Effector memory CD4-positive, alpha-beta T cell (primary cell): ENCODE data around the gene FRRS1.

Source experiments
- DNase-seq, 3 donors: peaks; one replicate each; pipeline ENCODE4 v3.0.0-alpha.2; 2020
- H3K27ac ChIP-seq: 2 replicates; pipeline ENCODE4 v1.7.0; 2013; ENCODE audit warnings: mild to moderate bottlenecking, low read length, moderate library complexity; ENCODE audit not compliant: insufficient read depth, poor library complexity, severe bottlenecking
- H3K27me3 ChIP-seq: replicated peaks from 2 replicates; pipeline ENCODE4 v1.7.0; 2013; ENCODE audit warnings: mild to moderate bottlenecking, low read length; ENCODE audit not compliant: insufficient read depth, control insufficient read depth, poor library complexity, severe bottlenecking
- H3K36me3 ChIP-seq: 2 replicates; pipeline ENCODE4 v1.7.0; 2013; ENCODE audit warnings: mild to moderate bottlenecking, low read length, moderate library complexity; ENCODE audit not compliant: control insufficient read depth, insufficient read depth
- H3K4me1 ChIP-seq: 2 replicates; pipeline ENCODE4 v1.7.0; 2013; ENCODE audit warnings: low read length, mild to moderate bottlenecking; ENCODE audit not compliant: control insufficient read depth, insufficient read depth, poor library complexity, severe bottlenecking
- H3K4me3 ChIP-seq: 2 replicates; pipeline ENCODE4 v1.7.0; 2013; ENCODE audit warnings: low read length, low read depth, mild to moderate bottlenecking; ENCODE audit not compliant: insufficient read depth, poor library complexity, severe bottlenecking
- H3K9me3 ChIP-seq: 2 replicates; pipeline ENCODE4 v1.7.0; 2013; ENCODE audit warnings: mild to moderate bottlenecking, low read length, moderate library complexity; ENCODE audit not compliant: control insufficient read depth

FRRS1 gene

DNA sequence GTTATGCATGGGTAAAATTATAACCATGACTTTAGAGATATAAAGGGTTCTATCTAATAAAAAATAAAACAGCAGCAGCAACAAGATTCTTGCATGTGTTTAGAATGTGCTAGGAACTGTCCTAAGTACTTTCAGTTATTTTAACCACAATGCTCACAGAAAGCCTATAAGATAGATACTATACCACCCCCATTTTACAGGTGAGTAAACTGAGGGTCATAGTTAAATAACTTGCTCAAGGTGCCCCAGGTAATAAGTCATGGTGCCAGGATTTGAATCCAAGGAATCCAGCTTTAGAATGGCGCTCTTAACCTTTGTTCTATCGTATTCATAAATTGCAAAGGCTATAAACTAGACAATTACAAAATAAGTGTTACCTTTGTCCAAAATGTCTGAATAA, 53.4 kb downstream of the FRRS1 start:
- H3K36me3 ChIP-seq, result no peaks in the 10 kb centered on the region
- no peak overlapping the region for H3K4me3 ChIP-seq
- no peak for DNase-seq
- H3K27ac ChIP-seq, result no peak overlapping the region
- no peaks in the 10 kb centered on the region for H3K27me3 ChIP-seq
- H3K9me3 ChIP-seq, result no peaks in the 10 kb centered on the region
- no peaks in the 10 kb centered on the region for H3K4me1 ChIP-seq

DNA sequence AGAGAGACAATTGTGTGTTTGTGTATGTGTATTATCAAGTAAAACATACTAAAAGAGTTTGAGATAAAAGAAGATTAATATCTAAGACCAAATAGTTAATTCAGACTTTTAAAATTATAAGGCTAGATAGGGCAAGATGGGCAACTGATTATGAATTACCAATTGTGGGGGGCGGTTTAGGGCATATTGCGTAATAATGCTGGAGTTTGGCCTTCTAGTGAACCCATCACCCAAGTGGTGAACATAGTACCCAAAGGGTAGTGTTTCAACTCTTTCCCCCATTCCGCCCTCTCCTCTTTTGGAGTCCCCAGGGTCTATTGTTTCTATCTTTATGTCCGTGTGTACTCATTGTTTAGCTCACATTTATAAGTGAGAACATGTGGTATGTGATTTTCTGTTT, 55.4 kb downstream of the FRRS1 start:
- no peaks in the 10 kb centered on the region for H3K9me3 ChIP-seq
- no peak overlapping the region for H3K4me3 ChIP-seq
- no peaks in the 10 kb centered on the region for H3K4me1 ChIP-seq
- no peak for DNase-seq
- no peaks in the 10 kb centered on the region for H3K36me3 ChIP-seq
- H3K27me3 ChIP-seq, result no peaks in the 10 kb centered on the region
- H3K27ac ChIP-seq, result no peak overlapping the region

DNA sequence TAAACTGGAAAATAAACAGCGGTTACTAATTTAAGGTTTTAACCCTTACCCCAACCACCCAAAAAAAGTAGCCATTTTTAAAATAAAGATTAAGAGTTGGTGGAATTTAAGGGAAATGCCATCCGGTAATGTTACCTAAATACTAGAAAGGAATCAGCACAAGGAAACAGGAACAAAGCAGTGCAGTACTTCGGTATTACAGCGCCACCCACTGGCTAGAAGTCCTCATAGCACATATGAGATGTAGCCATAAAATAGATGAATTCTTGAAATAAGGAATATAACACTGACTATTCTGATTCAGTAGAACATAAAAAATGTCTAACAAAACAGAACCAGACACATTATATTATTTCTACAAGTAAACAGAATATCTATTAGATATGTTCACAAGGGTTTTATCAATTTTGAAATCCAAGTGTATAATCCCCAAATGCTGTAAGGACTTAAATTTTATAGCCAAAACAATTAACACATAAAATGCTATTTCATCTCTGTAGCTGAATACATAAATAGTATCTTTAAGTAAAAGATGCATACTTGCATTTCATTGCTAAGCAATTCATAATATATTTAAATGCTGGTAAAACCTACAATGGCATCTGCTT, 58.8 kb downstream of the FRRS1 start:
- H3K4me3 ChIP-seq, result no peak overlapping the region
- no peaks in the 10 kb centered on the region for H3K9me3 ChIP-seq
- DNase-seq, result peak; percentile 14 to 43 (median 17)
- H3K36me3 ChIP-seq, result no peaks in the 10 kb centered on the region
- H3K4me1 ChIP-seq, result peaks cover 6% of the 10 kb centered on the region
- no peaks in the 10 kb centered on the region for H3K27me3 ChIP-seq
- H3K27ac ChIP-seq, result no peak overlapping the region

DNA sequence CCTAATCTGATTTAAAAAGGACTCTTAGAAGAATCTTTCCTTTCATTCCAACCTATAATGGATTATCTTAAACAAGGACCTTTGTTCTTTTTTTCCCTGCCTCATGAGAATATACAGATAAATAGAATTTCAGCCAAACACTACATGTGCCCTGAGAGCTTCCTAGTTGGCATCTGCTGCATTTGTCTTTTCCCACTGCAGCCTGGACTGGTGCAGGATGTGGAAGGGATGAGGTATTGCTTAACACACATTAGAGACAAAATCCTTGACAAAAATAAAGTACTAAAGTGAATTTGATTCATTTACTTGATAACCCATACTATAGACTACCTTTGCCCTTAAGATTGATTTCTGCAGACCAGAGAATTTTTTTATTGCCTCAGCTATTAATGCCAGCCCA, 61.0 kb downstream of the FRRS1 start:
- no peaks in the 10 kb centered on the region for H3K36me3 ChIP-seq
- no peaks in the 10 kb centered on the region for H3K27me3 ChIP-seq
- no peak overlapping the region for H3K4me3 ChIP-seq
- H3K9me3 ChIP-seq, result no peaks in the 10 kb centered on the region
- no peak for DNase-seq
- no peak overlapping the region for H3K27ac ChIP-seq
- H3K4me1 ChIP-seq, result peaks cover 6% of the 10 kb centered on the region

DNA sequence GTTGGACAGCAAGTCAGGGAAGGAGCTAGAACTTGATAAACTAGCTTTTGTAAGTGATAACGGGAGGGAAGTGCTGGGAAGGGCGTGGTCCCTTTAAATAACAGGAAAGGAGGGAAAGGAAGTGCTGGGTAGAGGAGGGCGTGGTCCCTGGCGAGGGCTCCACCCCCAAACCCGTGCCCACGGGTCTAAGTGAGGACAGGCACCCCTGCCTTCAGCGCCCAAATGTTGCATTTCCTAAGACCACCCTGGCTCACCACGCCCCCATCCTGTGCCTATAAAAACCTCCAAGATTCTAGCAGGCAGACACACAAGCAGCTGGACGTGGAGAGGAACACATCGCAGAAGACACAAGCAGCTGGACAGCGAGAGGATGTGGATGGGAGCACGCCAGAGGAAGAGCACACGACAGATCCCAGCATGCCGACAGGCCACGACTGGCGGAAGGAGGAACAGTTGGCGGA, 62.0 kb downstream of the FRRS1 start:
- H3K4me1 ChIP-seq, result peaks cover 6% of the 10 kb centered on the region
- H3K4me3 ChIP-seq, result no peak overlapping the region
- no peak for DNase-seq
- H3K27ac ChIP-seq, result no peak overlapping the region
- H3K9me3 ChIP-seq, result no peaks in the 10 kb centered on the region
- no peaks in the 10 kb centered on the region for H3K27me3 ChIP-seq
- no peaks in the 10 kb centered on the region for H3K36me3 ChIP-seq

DNA sequence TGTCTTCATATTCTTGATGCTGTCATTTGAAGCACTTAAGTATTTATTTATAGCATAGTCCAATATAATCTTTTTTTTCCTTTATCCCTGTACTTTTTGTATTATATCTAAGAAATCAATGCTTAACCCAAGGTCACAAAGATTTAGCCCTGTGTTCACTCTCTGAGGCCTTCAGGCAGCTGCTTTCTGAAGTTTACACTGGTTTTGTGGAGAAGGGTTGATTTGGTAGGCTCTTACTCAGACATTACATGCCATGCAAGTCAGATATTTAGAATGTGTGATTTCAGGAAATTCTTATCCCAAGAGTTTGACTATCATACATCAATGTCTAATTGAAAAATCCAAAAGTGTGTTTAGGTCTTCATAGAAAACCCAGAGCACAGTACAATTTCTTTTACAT, 64.2 kb downstream of the FRRS1 start:
- no peak overlapping the region for H3K27ac ChIP-seq
- no peaks in the 10 kb centered on the region for H3K9me3 ChIP-seq
- no peak for DNase-seq
- H3K4me1 ChIP-seq, result peaks cover 6% of the 10 kb centered on the region
- no peaks in the 10 kb centered on the region for H3K36me3 ChIP-seq
- no peak overlapping the region for H3K4me3 ChIP-seq
- no peaks in the 10 kb centered on the region for H3K27me3 ChIP-seq

DNA sequence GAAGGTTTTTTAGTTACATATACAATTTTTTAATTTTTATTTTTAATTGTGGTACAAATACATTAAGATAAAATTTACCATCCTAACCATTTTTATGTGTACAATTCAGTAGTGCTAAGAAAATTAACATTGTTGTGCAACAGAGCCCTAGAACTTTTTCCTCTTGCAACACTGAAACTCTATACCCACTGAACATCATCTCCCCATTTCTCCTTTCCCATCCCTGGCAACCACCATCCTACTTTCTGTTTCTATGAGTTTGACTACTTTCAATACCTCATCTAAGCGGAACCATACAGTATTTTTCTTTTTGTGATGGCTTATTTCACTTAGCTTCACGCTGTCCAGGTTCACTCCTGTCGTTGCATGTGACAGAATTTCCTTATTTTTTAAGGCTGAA, 66.4 kb downstream of the FRRS1 start:
- H3K27me3 ChIP-seq, result no peaks in the 10 kb centered on the region
- DNase-seq, result no peak
- H3K27ac ChIP-seq, result no peak overlapping the region
- H3K36me3 ChIP-seq, result no peaks in the 10 kb centered on the region
- no peak overlapping the region for H3K4me3 ChIP-seq
- H3K9me3 ChIP-seq, result no peaks in the 10 kb centered on the region
- peaks cover 6% of the 10 kb centered on the region for H3K4me1 ChIP-seq

DNA sequence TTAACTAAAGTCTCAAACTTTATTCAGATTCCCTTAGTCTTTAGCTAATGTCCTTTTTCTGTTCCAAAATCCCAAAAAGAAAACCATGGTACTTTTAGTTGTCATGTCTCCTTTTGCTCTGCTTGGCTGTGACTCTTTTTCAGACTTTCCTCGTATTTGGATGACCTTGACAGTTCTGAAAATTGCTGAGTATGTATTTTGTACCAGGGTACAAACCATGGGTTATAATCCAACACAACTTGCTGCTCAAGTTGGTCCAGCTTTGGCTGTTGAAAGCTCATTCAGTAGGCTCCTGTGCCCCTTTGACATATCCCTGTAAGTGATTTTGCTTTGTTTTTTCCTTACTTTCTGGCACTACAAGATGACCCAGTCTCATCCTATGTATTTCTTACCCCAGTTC, 68.9 kb downstream of the FRRS1 start:
- DNase-seq, result no peak
- no peaks in the 10 kb centered on the region for H3K27me3 ChIP-seq
- H3K4me3 ChIP-seq, result no peak overlapping the region
- H3K4me1 ChIP-seq, result no peaks in the 10 kb centered on the region
- no peaks in the 10 kb centered on the region for H3K9me3 ChIP-seq
- no peak overlapping the region for H3K27ac ChIP-seq
- no peaks in the 10 kb centered on the region for H3K36me3 ChIP-seq

DNA sequence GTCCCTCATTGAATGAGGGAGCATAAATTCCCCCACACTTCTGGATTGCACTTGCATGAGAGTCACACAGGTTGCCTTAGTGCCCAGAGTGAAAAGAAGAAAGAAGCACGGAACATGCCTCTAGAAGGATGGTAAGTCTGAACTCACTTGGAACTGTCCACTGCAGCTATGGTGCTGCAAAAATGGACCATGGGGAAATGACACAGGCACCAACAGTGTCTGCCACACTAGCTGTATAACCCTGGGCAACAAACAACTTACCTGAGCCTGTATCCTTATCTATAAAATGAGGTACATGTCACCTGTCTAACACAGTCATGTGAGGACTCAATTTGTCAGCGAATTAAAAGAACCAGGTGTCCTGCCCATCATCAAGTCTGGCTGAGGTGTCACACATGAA, 69.8 kb downstream of the FRRS1 start:
- H3K9me3 ChIP-seq, result no peaks in the 10 kb centered on the region
- H3K36me3 ChIP-seq, result no peaks in the 10 kb centered on the region
- no peaks in the 10 kb centered on the region for H3K27me3 ChIP-seq
- H3K27ac ChIP-seq, result no peak overlapping the region
- H3K4me3 ChIP-seq, result no peak overlapping the region
- no peak for DNase-seq
- H3K4me1 ChIP-seq, result no peaks in the 10 kb centered on the region

DNA sequence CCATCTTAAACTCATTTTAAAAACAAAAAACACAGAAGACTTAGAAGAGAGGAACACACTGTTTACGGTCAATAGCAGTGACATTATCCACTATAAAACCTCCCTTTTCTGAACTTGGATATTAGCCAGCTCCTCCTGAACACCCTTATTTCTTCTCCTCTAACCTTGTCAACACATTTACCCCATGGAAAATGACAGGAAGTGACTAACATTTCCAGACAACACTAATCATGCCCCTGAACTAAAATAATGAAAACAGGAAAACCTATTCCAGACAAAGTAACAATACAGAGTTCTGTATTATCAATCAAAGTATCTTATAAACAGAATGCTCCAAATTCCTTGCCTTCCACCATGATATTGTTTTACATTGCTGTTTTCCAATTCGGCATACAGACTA, 75.3 kb downstream of the FRRS1 start:
- H3K27ac ChIP-seq, result no peak overlapping the region
- no peak overlapping the region for H3K4me3 ChIP-seq
- no peaks in the 10 kb centered on the region for H3K9me3 ChIP-seq
- DNase-seq, result no peak
- no peaks in the 10 kb centered on the region for H3K27me3 ChIP-seq
- no peaks in the 10 kb centered on the region for H3K4me1 ChIP-seq
- no peaks in the 10 kb centered on the region for H3K36me3 ChIP-seq
